ENCODE results near the gene PNLIPRP2.

The PNLIPRP2 gene

DNA sequence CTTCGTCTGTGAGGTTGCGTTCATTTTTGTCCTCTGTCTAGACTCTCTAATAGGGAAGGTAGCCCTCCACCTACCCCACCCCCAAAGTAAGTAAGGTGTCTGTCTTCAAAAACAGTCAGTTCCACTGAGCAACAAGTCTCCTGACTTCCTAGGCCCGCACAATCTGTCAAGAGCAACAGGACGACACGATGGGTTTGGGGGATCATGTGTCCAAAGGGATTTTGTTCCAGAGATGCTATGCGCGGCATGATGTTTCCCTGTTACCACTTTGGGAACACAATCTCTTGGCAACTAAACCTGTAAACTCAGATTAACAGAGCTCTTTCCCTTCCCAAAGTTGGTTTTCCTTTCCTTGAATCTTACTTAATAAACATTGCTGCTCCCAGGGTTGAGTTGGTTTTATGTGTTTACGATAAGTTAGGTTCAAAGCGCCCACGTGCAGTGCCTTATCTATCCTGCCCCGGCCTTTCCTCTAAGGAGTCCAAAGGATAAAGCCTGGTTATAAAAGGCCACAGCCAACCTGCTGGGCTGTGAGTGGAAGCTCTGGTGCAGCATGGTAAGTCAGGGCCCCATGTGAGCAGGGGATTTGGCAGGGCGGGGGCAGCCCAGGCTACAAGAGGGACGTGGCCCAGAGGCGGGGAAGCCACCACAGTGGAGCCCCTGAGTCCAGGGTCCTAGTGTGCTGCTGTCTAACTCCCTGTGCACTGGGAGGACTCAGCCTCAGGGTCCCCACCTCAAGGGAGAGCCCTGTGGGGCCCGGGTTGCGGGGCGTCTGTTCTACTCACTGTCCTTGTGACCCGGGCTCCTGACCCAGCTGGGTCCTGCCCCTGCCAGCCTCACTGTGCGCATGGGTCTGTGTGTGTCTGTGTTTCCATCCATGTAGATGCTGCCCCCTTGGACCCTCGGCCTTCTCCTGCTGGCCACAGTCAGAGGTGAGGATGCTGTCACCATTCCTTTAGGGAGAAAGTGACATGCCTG lies at the start of gene PNLIPRP2:
PNLIPRP2 (plus strand) TSS at position 531 of the 978 bp plus-strand sequence.
- no peak for DNase-seq

- no peak for DNase-seq
These were observed 46.0 kb upstream of the PNLIPRP2 start for GRCh38 chr10:116574797-116575196.

DNA sequence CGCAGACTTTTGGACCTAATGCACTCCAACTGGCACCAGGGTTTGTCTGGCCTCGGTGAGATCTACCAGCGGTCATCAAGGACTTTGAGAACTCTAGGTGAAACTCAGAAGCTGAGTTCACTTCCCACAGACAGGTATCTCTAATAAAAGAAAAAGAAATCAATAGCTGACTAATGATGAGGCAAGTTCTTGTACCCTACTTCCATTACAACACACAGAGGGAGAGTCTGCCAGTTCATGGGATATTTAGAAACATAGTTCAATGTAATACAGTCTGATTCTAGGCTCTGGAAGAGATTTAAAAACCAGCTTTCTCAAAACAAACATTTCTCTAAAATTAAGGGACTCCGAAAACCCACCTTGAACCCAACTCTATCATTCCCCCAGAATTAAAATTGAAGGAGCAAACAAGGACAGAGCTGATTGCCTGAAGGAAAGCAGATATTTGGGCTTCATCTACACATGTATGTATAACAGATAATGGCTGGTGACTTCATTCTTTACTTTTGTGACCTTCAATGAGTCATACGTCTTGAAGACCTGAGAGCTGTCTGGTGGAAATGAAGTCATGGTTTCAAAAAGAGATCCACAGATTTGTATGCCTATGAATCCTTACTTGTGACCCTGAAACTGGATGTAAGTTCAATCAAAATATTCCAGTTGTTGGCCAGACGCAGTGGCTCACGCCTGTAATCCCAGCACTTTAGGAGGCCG lies 32.7 kb upstream of the PNLIPRP2 start:
- no peak for DNase-seq

DNA sequence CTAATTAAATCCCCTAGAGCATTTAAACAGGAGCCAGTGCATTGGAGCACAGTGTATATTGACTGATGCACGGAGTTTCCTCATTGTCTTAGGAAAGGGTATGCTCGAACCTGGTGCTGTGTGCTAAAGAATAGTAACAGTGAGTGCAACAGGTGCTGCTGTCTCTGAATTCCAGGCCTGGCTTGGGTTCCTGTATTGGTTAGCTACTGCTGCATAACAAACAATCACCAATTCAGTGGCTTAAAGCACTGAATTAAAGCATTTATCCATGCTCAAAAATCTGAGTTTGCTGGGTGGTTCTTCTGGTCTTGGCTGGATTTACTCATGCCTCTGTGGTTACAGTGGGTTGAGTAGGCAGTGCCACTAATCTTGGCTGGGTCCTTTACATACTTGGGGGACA lies 31.8 kb upstream of the PNLIPRP2 start:
- DNase-seq: no peak

GRCh38 chr10:116589926-116590325 lies 30.8 kb upstream of the PNLIPRP2 start:
- no peak for DNase-seq

DNA sequence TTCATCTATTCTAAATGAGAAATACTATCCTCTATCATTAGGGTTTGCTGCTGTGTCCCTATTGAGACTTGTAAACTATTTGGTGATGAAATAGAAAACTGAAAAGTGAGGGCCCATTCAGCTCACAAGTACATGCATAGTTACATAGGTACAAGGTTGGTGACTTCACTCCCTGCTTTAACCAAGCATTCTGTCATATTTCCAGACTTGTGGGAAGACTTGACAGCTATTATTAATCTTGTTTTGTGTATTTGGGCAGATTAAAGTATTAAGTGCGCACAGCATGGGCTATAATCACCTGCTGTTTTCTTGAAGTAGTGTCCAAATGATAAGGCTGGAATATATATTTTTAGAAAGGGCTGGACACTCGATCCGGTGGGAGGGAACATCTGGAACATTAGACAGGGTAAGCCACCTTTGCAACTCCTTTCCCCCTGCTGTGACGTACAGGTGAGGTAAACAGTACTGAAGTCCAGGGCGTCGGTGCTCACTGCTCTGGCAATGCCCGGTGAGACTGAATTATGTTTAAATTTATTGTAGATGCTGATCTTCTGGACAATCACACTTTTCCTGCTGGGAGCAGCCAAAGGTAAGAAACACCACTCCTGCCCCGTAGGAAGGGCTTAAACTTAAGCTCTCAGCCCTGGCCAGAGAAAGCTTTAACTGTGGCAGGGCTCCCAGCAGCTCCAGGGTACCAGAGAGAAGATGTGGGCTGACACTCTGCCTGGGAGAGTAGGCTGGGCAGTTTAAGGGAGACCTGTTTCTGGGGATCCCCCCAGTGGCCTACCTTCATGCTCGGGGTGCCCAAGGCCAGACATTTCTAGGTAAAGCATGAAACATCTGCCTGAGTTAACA lies 29.9 kb upstream of the PNLIPRP2 start, which contains the start of gene PNLIPRP1:
PNLIPRP1 (plus strand) TSS at position 370 of the 855 bp plus-strand sequence; CDS start at position 541, 171 bp downstream.
- DNase-seq: no peak

GRCh38 chr10:116593139-116593740 lies 27.5 kb upstream of the PNLIPRP2 start:
- no peak for DNase-seq

- no peak for DNase-seq
These were observed 26.2 kb upstream of the PNLIPRP2 start for GRCh38 chr10:116594525-116595035.

DNA sequence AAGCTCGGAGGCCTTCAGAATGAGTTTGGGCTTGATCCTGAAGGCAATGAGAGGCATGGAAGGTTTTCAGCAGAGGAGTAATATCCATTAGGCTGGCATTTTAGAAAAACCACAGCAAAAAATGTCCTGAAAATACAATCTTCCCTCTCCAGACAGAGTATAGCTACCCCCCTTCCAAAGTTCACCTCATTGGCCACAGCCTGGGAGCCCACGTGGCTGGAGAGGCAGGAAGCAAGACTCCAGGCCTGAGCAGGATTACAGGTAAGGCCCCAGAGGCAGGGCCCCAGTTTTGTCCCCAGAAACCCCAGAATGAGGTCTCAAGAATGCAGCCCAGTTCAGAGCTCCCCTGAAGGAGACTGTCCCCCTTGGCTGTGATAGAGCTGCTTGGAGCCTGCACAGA lies 24.7 kb upstream of the PNLIPRP2 start:
- no peak for DNase-seq

- no peak for DNase-seq
These were observed 23.2 kb upstream of the PNLIPRP2 start for GRCh38 chr10:116597543-116597942.

GRCh38 chr10:116598329-116598728 lies 22.4 kb upstream of the PNLIPRP2 start:
- no peak for DNase-seq

- DNase-seq: no peak
These were observed 20.8 kb upstream of the PNLIPRP2 start for GRCh38 chr10:116599991-116600390.

DNA sequence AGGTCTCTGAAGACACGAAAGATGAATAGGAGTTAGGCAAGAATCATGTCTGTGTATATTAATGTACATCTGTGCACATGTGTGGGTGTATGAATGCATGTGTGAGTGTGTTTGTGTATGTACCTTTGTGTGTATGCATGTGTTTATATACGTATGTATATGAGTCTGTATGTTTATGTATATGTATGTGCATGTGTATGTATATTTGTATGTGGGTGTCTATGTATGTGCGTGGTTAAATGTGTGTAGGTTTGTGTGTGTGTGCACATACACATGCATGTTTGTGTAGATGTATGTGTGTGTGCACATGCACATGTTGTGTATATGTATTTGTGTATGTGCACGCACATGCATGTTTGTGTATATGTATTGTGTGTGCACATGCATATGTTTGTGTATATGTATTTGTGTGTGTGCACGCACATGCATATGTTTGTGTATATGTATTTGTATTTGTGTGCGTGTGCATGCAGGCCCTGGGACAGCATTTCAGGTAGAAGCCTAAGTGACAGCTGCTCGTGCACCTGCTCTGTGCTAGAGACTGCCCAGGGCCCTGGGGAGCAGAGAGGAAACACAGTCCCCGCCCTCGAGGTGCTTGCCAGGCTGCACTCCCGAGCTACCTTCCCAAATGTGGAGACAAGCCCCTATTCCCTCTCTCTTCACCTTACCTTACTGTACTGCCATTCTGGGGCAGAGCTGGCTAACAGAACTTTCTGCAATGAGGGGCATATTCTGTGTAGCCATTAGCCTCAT lies 17.9 kb upstream of the PNLIPRP2 start:
- DNase-seq: no peak

GRCh38 chr10:116606061-116606483 lies 14.7 kb upstream of the PNLIPRP2 start:
- DNase-seq: no peak

GRCh38 chr10:116607336-116607735 lies 13.4 kb upstream of the PNLIPRP2 start:
- no peak for DNase-seq

- no peak for DNase-seq
These were observed 11.8 kb upstream of the PNLIPRP2 start for GRCh38 chr10:116608686-116609594.

- no peak for DNase-seq
These were observed 10.2 kb upstream of the PNLIPRP2 start for GRCh38 chr10:116610443-116611152.

DNA sequence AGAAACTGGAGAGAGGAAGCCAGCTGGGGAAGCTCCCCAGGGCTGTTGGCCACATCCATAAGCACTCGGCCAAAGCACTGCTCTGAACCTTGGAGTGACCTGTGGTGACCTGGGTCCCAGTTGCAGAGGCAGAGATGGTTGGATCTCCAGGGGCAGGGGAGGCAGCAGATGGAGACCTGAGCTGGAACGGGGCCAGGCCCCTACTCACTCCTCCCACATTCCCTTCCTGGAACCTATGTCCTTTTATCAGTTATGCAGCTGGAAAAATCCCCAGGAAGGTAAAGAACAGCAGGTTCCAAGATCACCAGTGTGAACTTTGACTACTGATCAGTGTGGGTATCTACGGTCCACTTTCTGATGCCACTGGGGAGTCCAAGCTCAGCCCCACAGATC lies 9.6 kb upstream of the PNLIPRP2 start:
- DNase-seq: no peak

DNA sequence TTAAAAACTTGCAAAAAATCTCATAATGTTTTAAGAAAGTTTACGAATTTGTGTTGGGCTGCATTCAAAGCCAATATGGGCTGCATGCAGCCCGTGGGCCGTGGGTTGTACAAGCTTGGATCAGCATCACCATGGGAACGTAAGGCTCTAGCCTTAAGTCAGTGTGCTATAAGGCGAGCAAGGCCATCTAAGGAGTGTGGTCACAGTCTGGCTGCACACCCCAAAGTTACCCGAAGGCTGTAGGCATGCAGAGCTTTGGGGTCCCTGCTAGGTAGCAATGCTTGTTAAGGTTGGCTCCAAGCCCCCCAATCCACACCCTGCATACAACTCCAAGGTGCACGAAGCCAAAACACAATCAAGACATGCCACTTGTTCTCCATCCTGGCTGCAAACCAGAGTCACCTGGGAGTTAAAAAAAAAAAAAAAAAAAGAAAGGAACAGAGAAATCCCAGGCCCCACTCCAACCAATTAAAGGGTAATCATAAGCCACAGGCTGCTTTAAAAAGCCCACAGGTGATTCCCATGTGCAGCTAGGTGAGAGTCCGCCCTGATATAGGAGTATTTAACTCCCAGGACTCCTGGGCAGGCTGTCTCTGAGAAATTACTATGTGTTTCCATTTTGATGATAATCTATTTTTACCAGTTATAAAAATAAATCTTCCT lies 8.5 kb upstream of the PNLIPRP2 start:
- DNase-seq: no peak

Data from NCI-H1930 (cell line).